ENCODE measurements around the gene PIP4K2C. TPM values are rescaled to one million over a fixed set of nuclear protein-coding genes. Genes with fewer than 3 reads are reported as not detected.
"Not testable (repeated sequence)": the region's sequence is repeated elsewhere in the genome, so short reads cannot be mapped to it uniquely, and the experiment has no call there.

Gene PIP4K2C
- total RNA-seq, 1 experiment from 2014 or later = 37.1 TPM

GRCh38 chr12:57560516-57560915 is 30.5 kb upstream of the PIP4K2C start:
- H3K27ac ChIP-seq (ENCODE audit: insufficient read length, low read depth, low read length) = no peak overlapping the region

GRCh38 chr12:57561117-57561516 is 29.9 kb upstream of the PIP4K2C start:
- not testable (repeated sequence) for H3K27me3 Mint-ChIP-seq (ENCODE audit: low read depth); H2BK5ac ChIP-seq (ENCODE audit: insufficient read length, low read length); H4K20me1 ChIP-seq (ENCODE audit: control insufficient read depth, insufficient read depth, insufficient read length); H3K23ac ChIP-seq (ENCODE audit: insufficient read length, low read depth, low read length); H3K4me1 ChIP-seq (ENCODE audit: insufficient read depth, low read length); H3K4me3 Mint-ChIP-seq; H4K8ac ChIP-seq (replicated peaks; ENCODE audit: insufficient read length, low read depth, low read length); H3K4me1 Mint-ChIP-seq; H3K27me3 ChIP-seq (ENCODE audit: insufficient read depth, low read length); H2BK15ac ChIP-seq (ENCODE audit: low read depth, low read length); H2BK12ac ChIP-seq (ENCODE audit: insufficient read length, low read depth, low read length); H3K79me1 ChIP-seq (ENCODE audit: insufficient read depth, low read depth, low read length, poor library complexity, severe bottlenecking); H3K4me2 ChIP-seq (ENCODE audit: insufficient read depth, insufficient read length, low read length); H2AFZ ChIP-seq (ENCODE audit: low read length); H2BK20ac ChIP-seq (ENCODE audit: low read depth, low read length, poor library complexity, severe bottlenecking); DNase-seq; H3K4ac ChIP-seq (ENCODE audit: low read depth, low read length); H3K23me2 ChIP-seq (ENCODE audit: insufficient read length, low read depth, low read length, poor library complexity, severe bottlenecking); H3K9me3 Mint-ChIP-seq; H3K79me2 ChIP-seq (ENCODE audit: insufficient read depth, low read length); H3K18ac ChIP-seq (ENCODE audit: insufficient read length, low read depth, low read length); H3K9me3 ChIP-seq (ENCODE audit: control insufficient read depth, low read depth, low read length); H3K9ac ChIP-seq (ENCODE audit: extremely low read depth, insufficient read length, low read length); H4K91ac ChIP-seq (ENCODE audit: insufficient read length, low read depth, low read length); H3K27ac ChIP-seq (ENCODE audit: insufficient read length, low read depth, low read length); H2AK5ac ChIP-seq (ENCODE audit: insufficient read length, low read length); H4K5ac ChIP-seq (ENCODE audit: insufficient read length, low read depth, low read length); H2BK120ac ChIP-seq (ENCODE audit: low read depth, low read length, poor library complexity, severe bottlenecking); H3K56ac ChIP-seq (ENCODE audit: insufficient read length, low read depth, low read length); H3K14ac ChIP-seq (ENCODE audit: insufficient read depth, low read length); H3T11ph ChIP-seq (ENCODE audit: low read length)
- WGBS (ENCODE audit: extremely low coverage, insufficient read length, low lambda C conversion rate) = no CpG with 5 or more reads among the region's 1 CpG
- Mint-ChIP-seq H3K36me3 (ENCODE audit: insufficient read depth in 1 of 3, low read depth in 3 of 3) (peaks cover 13 to 23% (median 19%) of the 10 kb centered on the region in 3 experiments; a peak in 6 of 7 replicates), H3K27ac (peak overlapping the region in 1 of 3 experiments; percentile 59; a peak in 1 of 7 replicates)

More at GRCh38 chr12:57560516-57560915, 30.5 kb upstream of the PIP4K2C start:
- H3K56ac ChIP-seq (ENCODE audit: insufficient read length, low read depth, low read length) = no peak overlapping the region
- H3K4me1 ChIP-seq (ENCODE audit: insufficient read depth, low read length) = no peaks in the 10 kb centered on the region
- no peaks in the 10 kb centered on the region for H3K23me2 ChIP-seq (ENCODE audit: insufficient read length, low read depth, low read length, poor library complexity, severe bottlenecking)
- Mint-ChIP-seq H3K4me3 (no peak overlapping the region), H3K9me3 (no peaks in the 10 kb centered on the region), H3K27ac (no peak overlapping the region), H3K36me3 (ENCODE audit: insufficient read depth in 1 of 3, low read depth in 3 of 3) (peaks cover 13 to 23% (median 19%) of the 10 kb centered on the region in 3 experiments; a peak in 6 of 7 replicates), H3K4me1 (peaks cover 7% of the 10 kb centered on the region in 2 experiments), H3K27me3 (ENCODE audit: low read depth) (no peaks in the 10 kb centered on the region)
- H2AK5ac ChIP-seq (ENCODE audit: insufficient read length, low read length) = no peak overlapping the region
- no peak overlapping the region for H2BK20ac ChIP-seq (ENCODE audit: low read depth, low read length, poor library complexity, severe bottlenecking)
- no peak overlapping the region for H2BK12ac ChIP-seq (ENCODE audit: insufficient read length, low read depth, low read length)
- no peak overlapping the region for H3K14ac ChIP-seq (ENCODE audit: insufficient read depth, low read length)
- peaks cover 3% of the 10 kb centered on the region for H3K79me1 ChIP-seq (ENCODE audit: insufficient read depth, low read depth, low read length, poor library complexity, severe bottlenecking)
- H4K91ac ChIP-seq (ENCODE audit: insufficient read length, low read depth, low read length) = no peak overlapping the region
- TF ChIP-seq CTCF (conservative IDR thresholded peaks at IDR 0.05) = no peak
- DNase-seq = no peak
- no peak overlapping the region for H2BK15ac ChIP-seq (ENCODE audit: low read depth, low read length)
- no peaks in the 10 kb centered on the region for H3K27me3 ChIP-seq (ENCODE audit: insufficient read depth, low read length)
- no CpG with 5 or more reads among the region's 2 CpGs for WGBS (ENCODE audit: extremely low coverage, insufficient read length, low lambda C conversion rate)
- H3K4ac ChIP-seq (ENCODE audit: low read depth, low read length) = no peak overlapping the region
- H3K4me2 ChIP-seq (ENCODE audit: insufficient read depth, insufficient read length, low read length) = no peak overlapping the region
- H2BK120ac ChIP-seq (ENCODE audit: low read depth, low read length, poor library complexity, severe bottlenecking) = no peak overlapping the region
- H3K79me2 ChIP-seq (ENCODE audit: insufficient read depth, low read length) = peaks cover 3% of the 10 kb centered on the region; the same call in 1 of the 2 replicates
- H3K9ac ChIP-seq (ENCODE audit: extremely low read depth, insufficient read length, low read length) = no peak overlapping the region
- no peak overlapping the region for H2BK5ac ChIP-seq (ENCODE audit: insufficient read length, low read length)
- no peak overlapping the region for H2AFZ ChIP-seq (ENCODE audit: low read length)
- H3K23ac ChIP-seq (ENCODE audit: insufficient read length, low read depth, low read length) = no peak overlapping the region
- H4K8ac ChIP-seq (replicated peaks; ENCODE audit: insufficient read length, low read depth, low read length) = no peak overlapping the region
- no peaks in the 10 kb centered on the region for H4K20me1 ChIP-seq (ENCODE audit: control insufficient read depth, insufficient read depth, insufficient read length)
- no peaks in the 10 kb centered on the region for H3K9me3 ChIP-seq (ENCODE audit: control insufficient read depth, low read depth, low read length)
- no peak overlapping the region for H4K5ac ChIP-seq (ENCODE audit: insufficient read length, low read depth, low read length)
- H3K18ac ChIP-seq (ENCODE audit: insufficient read length, low read depth, low read length) = no peak overlapping the region
- H3T11ph ChIP-seq (ENCODE audit: low read length) = no peak overlapping the region

Measured in H9 (cell line).